Globus pallidus (tissue), 1 donor: ENCODE results near the gene USP20.
A peak's percentile ranks its signal among the peaks of the same experiment; 100 is the strongest.
"Not testable (repeated sequence)": the region's sequence is repeated elsewhere in the genome, so short reads cannot be mapped to it uniquely, and the experiment has no call there.

Source experiments
- DNase-seq: peaks from one replicate; pipeline ENCODE4 v3.0.0-alpha.2; 2015; ENCODE audit warnings: low spot score

Gene USP20

GRCh38 chr9:129835128-129835859 lies at the start of gene USP20, which contains the start of gene C9orf78:
TSS of gene USP20 (plus strand) at chr9:129835458. CDS start at chr9:129852556, 17,098 bp downstream.
TSS of gene C9orf78 (minus strand) at chr9:129835275. CDS start at chr9:129835221, 54 bp downstream.
- peak; percentile 95 for DNase-seq

GRCh38 chr9:129785866-129786265 lies 49.4 kb upstream of the USP20 start:
- DNase-seq, result no peak

- DNase-seq, result no peak
Measured at GRCh38 chr9:129786481-129786880, 48.8 kb upstream of the USP20 start.

- DNase-seq, result no peak
Measured at GRCh38 chr9:129794549-129794948, 40.7 kb upstream of the USP20 start.

GRCh38 chr9:129796029-129796428 lies 39.2 kb upstream of the USP20 start:
- not testable (repeated sequence) for DNase-seq

GRCh38 chr9:129798973-129799372 lies 36.3 kb upstream of the USP20 start:
- no peak for DNase-seq

- DNase-seq, result no peak
Measured at GRCh38 chr9:129801504-129801903, 33.8 kb upstream of the USP20 start.

- DNase-seq, result peak; percentile 92
Measured at GRCh38 chr9:129802833-129803675, 32.2 kb upstream of the USP20 start, which contains the start of gene TOR1B. TSS of gene TOR1B (plus strand) at chr9:129803184. CDS start at chr9:129803213, 29 bp downstream.

- no peak for DNase-seq
Measured at GRCh38 chr9:129803676-129804060, 31.6 kb upstream of the USP20 start.

GRCh38 chr9:129806061-129806460 lies 29.2 kb upstream of the USP20 start:
- DNase-seq, result no peak

GRCh38 chr9:129809346-129809745 lies 25.9 kb upstream of the USP20 start:
- no peak for DNase-seq

- DNase-seq, result no peak
Measured at GRCh38 chr9:129810116-129810515, 25.1 kb upstream of the USP20 start.

GRCh38 chr9:129810788-129811187 lies 24.5 kb upstream of the USP20 start:
- no peak for DNase-seq

GRCh38 chr9:129811967-129812363 lies 23.3 kb upstream of the USP20 start:
- DNase-seq, result no peak

GRCh38 chr9:129812385-129812784 lies 22.9 kb upstream of the USP20 start:
- no peak for DNase-seq

GRCh38 chr9:129813661-129814060 lies 21.6 kb upstream of the USP20 start:
- DNase-seq, result no peak

GRCh38 chr9:129814432-129815223 lies 20.6 kb upstream of the USP20 start:
- DNase-seq, result no peak

- DNase-seq, result no peak
Measured at GRCh38 chr9:129815278-129815677, 20.0 kb upstream of the USP20 start.

GRCh38 chr9:129816501-129817435 lies 18.5 kb upstream of the USP20 start:
- DNase-seq, result no peak

GRCh38 chr9:129822898-129823541 lies 12.2 kb upstream of the USP20 start:
- no peak for DNase-seq

- DNase-seq, result no peak
Measured at GRCh38 chr9:129823542-129823934, 11.7 kb upstream of the USP20 start.
